Prostate gland (tissue), 2 donors: Measurements from ENCODE around the gene OLFM1.

Source experiments
- CTCF ChIP-seq, 4 experiments: fragments of 200-600 bp in 2 of 4; fragments of 450-650 bp in 2 of 4; sonication (generic) in 2 of 4; IDR thresholded peaks; 1 replicate in 3 of 4; 2 replicates in 1 of 4; pipeline ENCODE4 v1.5.1; 2016 to 2019; ENCODE audit warnings: antibody characterized with exemption in 4 of 4, mild to moderate bottlenecking in 2 of 4, moderate library complexity in 2 of 4
- POLR2A ChIP-seq: fragments of 450-650 bp; IDR thresholded peaks from one replicate; pipeline ENCODE4 v1.6.1; 2016; ENCODE audit warnings: antibody characterized with exemption, mild to moderate bottlenecking
- POLR2AphosphoS5 ChIP-seq: sonication (generic); formaldehyde crosslinking; IDR thresholded peaks from one replicate; pipeline ENCODE4 v1.6.1; 2017; ENCODE audit warnings: antibody characterized with exemption

GRCh38 chr9:135093111-135093510 lies 5.6 kb downstream of the OLFM1 start:
- TF ChIP-seq CTCF (IDR thresholded peaks at IDR 0.05), result no peak
- TF ChIP-seq POLR2AphosphoS5, result no peak
- no peak for TF ChIP-seq POLR2A
